ENCODE measurements around the gene RAB9A. TPM values are rescaled to one million over a fixed set of nuclear protein-coding genes. Genes with fewer than 3 reads are reported as not detected.

The RAB9A gene
- total and polyA plus RNA-seq, 10 donors, result 20.3 to 36.5 (median 28.2) TPM

GRCh38 chrX:13755254-13755653 lies 66.3 kb downstream of the RAB9A start:
- Histone ChIP-seq H3K4me3 (no peak overlapping the region), H3K27me3 (replicated peaks in 1 of 7) (no peaks in the 10 kb centered on the region), H3K27ac (peak overlapping the region in 4 of 8 donors; percentile 32 to 57 (median 53)), H3K4me1 (peaks cover 10 to 83% (median 35%) of the 10 kb centered on the region in 6 donors), H3K36me3 (peaks cover 0 to 78% (median 19%) of the 10 kb centered on the region in 6 donors), H3K9me3 (no peaks in the 10 kb centered on the region)
- TF ChIP-seq POLR2AphosphoS5 (IDR thresholded peaks at IDR 0.05) (no peak), POLR2A (IDR thresholded peaks at IDR 0.05) (no peak), CTCF (IDR thresholded peaks at IDR 0.05 in 8 of 11, conservative IDR thresholded peaks at IDR 0.05 in 3 of 11) (no peak)
- DNase-seq, result no peak
- 29 to 67% (median 44%) methylated on average over 1 of the region's 1 CpG for WGBS, 5 donors
- intact Hi-C loops (cut with DNase I; ENCODE audit: low total_unique reads), result loop anchor here (10.0 kb wide), 2 partner anchors 100 to 280 kb away; partner anchors contain the start of gene TCEANC

DNA sequence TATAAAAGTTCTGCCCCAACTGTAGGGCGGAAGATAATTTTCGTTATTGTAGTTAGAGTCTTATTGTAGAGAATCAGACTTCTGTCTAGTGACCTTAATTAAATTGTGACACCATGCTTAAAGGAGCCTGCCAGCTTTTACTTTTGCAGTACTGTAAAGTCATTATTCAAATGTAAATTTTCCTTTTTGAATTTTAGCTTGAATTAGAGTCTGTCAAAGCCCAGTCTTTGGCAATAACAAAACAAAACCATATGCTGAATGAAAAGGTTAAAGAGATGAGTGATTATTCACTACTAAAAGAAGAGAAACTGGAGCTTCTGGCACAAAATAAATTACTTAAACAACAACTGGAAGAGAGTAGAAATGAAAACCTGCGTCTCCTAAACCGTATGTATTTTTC lies 67.5 kb downstream of the RAB9A start:
- DNase-seq, result no peak
- Histone ChIP-seq H3K27ac (peak overlapping the region in 2 of 8 donors; percentile 51 to 57), H3K36me3 (peaks cover 0 to 77% (median 24%) of the 10 kb centered on the region in 6 donors), H3K27me3 (replicated peaks in 1 of 7) (no peaks in the 10 kb centered on the region), H3K4me1 (peaks cover 10 to 83% (median 44%) of the 10 kb centered on the region in 6 donors), H3K9me3 (no peaks in the 10 kb centered on the region), H3K4me3 (no peak overlapping the region)
- TF ChIP-seq CTCF (IDR thresholded peaks at IDR 0.05 in 8 of 11, conservative IDR thresholded peaks at IDR 0.05 in 3 of 11) (no peak), POLR2A (IDR thresholded peaks at IDR 0.05) (no peak), POLR2AphosphoS5 (IDR thresholded peaks at IDR 0.05) (no peak)
- 89 to 98% (median 96%) methylated on average over 4 of the region's 4 CpGs for WGBS, 5 donors
- intact Hi-C loops (cut with DNase I; ENCODE audit: low total_unique reads), result loop anchor here (10.0 kb wide), 2 partner anchors 102 to 278 kb away; partner anchors contain the start of gene TCEANC

DNA sequence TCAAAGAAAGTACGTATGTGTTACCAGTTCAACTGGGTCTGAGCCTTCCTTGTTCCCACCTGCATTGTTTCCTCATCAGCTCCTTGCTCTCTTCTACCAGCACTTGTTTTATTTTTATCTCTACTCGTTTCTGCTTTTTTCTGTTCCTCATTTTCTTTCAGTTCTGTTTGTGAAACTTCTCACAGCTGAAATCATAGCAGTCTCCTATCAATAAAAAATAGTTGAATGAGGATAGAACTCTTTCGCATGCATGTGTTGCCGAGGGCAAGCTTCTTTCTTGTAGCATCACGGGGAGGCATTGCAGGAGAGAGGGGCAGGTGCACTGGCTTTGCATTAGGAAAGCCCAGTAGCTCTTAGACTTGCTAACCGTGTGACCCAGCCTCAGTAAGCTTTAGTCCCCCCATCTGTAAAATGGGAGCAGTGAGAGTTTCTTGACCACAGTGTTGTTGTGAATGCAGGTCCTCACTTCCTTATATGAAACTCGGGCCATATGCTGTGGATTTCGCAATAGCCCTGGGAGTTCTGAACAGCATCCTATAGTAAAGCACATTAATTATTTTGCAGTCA lies 70.3 kb downstream of the RAB9A start:
- peaks cover 6 to 87% (median 41%) of the 10 kb centered on the region in 6 donors for H3K4me1 ChIP-seq
- H3K9me3 ChIP-seq, result no peaks in the 10 kb centered on the region
- H3K27me3 ChIP-seq (replicated peaks in 1 of 7), result no peaks in the 10 kb centered on the region
- H3K4me3 ChIP-seq, result peak overlapping the region in 1 of 8 donors; percentile 25
- H3K27ac ChIP-seq, result peak overlapping the region in 7 of 8 donors; percentile 8 to 82 (median 70)
- intact Hi-C loops (cut with DNase I; ENCODE audit: low total_unique reads), result loop anchor here (10.0 kb wide), 2 partner anchors 104 to 276 kb away; partner anchors contain the start of gene TCEANC
- WGBS, 5 donors, result 22 to 59% (median 54%) methylated on average over 4 to 8 of the region's 8 CpGs
- DNase-seq, result no peak
- TF ChIP-seq CTCF (IDR thresholded peaks at IDR 0.05 in 8 of 11, conservative IDR thresholded peaks at IDR 0.05 in 3 of 11) (no peak), POLR2AphosphoS5 (IDR thresholded peaks at IDR 0.05) (no peak), POLR2A (IDR thresholded peaks at IDR 0.05) (no peak)
- peaks cover 0 to 88% (median 37%) of the 10 kb centered on the region in 6 donors for H3K36me3 ChIP-seq

Other genes starting within 250 kb of the RAB9A start
- under 1 TPM in 2 of 7 donors, not detected in 5; 0.19 to 0.44 TPM for gene EGFL6, start 119.5 kb upstream of the RAB9A start, total RNA-seq
- gene EGFL6, start 119.5 kb upstream of the RAB9A start, polyA plus RNA-seq, result under 1 TPM; 0.06 to 0.20 (median 0.15) TPM
- 10 to 100 TPM in 3 of 7 donors, 1 to 10 TPM in 4; 7.0 to 11.6 (median 8.8) TPM for gene TCEANC, start 36.0 kb upstream of the RAB9A start, total RNA-seq
- 1 to 10 TPM; 2.6 to 3.7 (median 3.5) TPM for gene TCEANC, start 36.0 kb upstream of the RAB9A start, polyA plus RNA-seq
- 10 to 100 TPM; 21.2 to 29.5 (median 23.8) TPM for gene TRAPPC2, start 45.5 kb downstream of the RAB9A start, total RNA-seq
- gene TRAPPC2, start 45.5 kb downstream of the RAB9A start, polyA plus RNA-seq, result 10 to 100 TPM; 10.8 to 12.0 (median 11.2) TPM
- gene OFD1, start 45.6 kb downstream of the RAB9A start, total RNA-seq, result 10 to 100 TPM; 33.6 to 54.8 (median 47.7) TPM
- gene OFD1, start 45.6 kb downstream of the RAB9A start, polyA plus RNA-seq, result 100 to 1,000 TPM in 1 of 3 donors, 10 to 100 TPM in 2; 52.1 to 138 (median 54.0) TPM
- 10 to 100 TPM in 6 of 7 donors, 1 to 10 TPM in 1; 6.3 to 67.1 (median 30.0) TPM for gene GPM6B, start 128.0 kb downstream of the RAB9A start, total RNA-seq
- 1 to 10 TPM; 2.0 to 7.9 (median 3.6) TPM for gene GPM6B, start 128.0 kb downstream of the RAB9A start, polyA plus RNA-seq